Ectodermal cell (in vitro differentiated cells): Measurements from ENCODE around the gene BMAL1.

Experiments
- H3K27ac ChIP-seq: 2 replicates; pipeline ENCODE4 v1.7.0; 2013; ENCODE audit warnings: mild to moderate bottlenecking, low read depth, low read length; ENCODE audit not compliant: insufficient read depth, poor library complexity, severe bottlenecking
- H3K27me3 ChIP-seq: 2 replicates; pipeline ENCODE4 v1.7.0; 2013; ENCODE audit warnings: mild to moderate bottlenecking, low read length; ENCODE audit not compliant: insufficient read depth, control insufficient read depth, poor library complexity, severe bottlenecking
- H3K36me3 ChIP-seq: one replicate; pipeline ENCODE4 v1.7.0; 2013; ENCODE audit warnings: low read length; ENCODE audit not compliant: control insufficient read depth, insufficient read depth
- H3K4me1 ChIP-seq: one replicate; pipeline ENCODE4 v1.7.0; 2013; ENCODE audit warnings: low read length; ENCODE audit not compliant: control insufficient read depth, insufficient read depth
- H3K4me3 ChIP-seq: 2 replicates; pipeline ENCODE4 v1.7.0; 2013; ENCODE audit warnings: low read depth, low read length, control low read depth; ENCODE audit not compliant: insufficient read depth
- H3K9me3 ChIP-seq: 2 replicates; pipeline ENCODE4 v1.7.0; 2013; ENCODE audit warnings: mild to moderate bottlenecking, low read length, moderate library complexity; ENCODE audit not compliant: control insufficient read depth
- WGBS, 2 experiments: methylation state at CpG; one replicate each; pipeline ENCODE4 v1.1.7; 2013; ENCODE audit warnings: missing lambda C conversion rate in 2 of 2; 5-methylcytosine and 5-hydroxymethylcytosine counted together

The BMAL1 gene

GRCh38 chr11:13339195-13340153 is 61.9 kb downstream of the BMAL1 start:
- 87 to 89% methylated on average over 11 of the region's 11 CpGs for WGBS, 2 experiments
- H3K4me1 ChIP-seq: no peaks in the 10 kb centered on the region
- no peaks in the 10 kb centered on the region for H3K9me3 ChIP-seq
- no peaks in the 10 kb centered on the region for H3K36me3 ChIP-seq
- H3K27me3 ChIP-seq: no peaks in the 10 kb centered on the region
- H3K4me3 ChIP-seq: no peak overlapping the region
- no peak overlapping the region for H3K27ac ChIP-seq

- Histone ChIP-seq H3K4me3 (no peak overlapping the region), H3K36me3 (no peaks in the 10 kb centered on the region), H3K4me1 (no peaks in the 10 kb centered on the region), H3K27me3 (no peaks in the 10 kb centered on the region), H3K27ac (no peak overlapping the region), H3K9me3 (no peaks in the 10 kb centered on the region)
- WGBS, 2 experiments: 80 to 82% methylated on average over 5 of the region's 5 CpGs
These were observed 63.4 kb downstream of the BMAL1 start for GRCh38 chr11:13341026-13341425.

DNA sequence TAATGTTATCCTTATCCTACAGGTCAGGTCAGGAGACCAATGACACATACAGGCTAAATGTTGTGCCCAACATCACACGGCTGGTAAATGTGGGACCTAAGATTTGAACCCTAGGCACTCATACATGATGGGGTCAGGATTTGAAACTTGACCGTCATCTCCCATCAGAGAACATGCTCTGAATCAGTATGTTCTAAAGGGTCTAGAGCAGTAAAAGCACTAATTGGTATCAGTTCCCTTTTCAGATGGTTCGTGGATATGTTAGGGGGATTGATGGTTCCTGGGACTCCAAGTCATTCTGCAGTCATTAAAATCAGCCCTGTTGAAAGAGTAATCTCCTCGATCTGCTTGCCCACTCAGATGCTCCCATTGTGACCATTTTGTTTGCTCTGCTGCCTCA is 65.5 kb downstream of the BMAL1 start:
- Histone ChIP-seq H3K27me3 (no peaks in the 10 kb centered on the region), H3K36me3 (no peaks in the 10 kb centered on the region), H3K9me3 (no peaks in the 10 kb centered on the region), H3K4me1 (no peaks in the 10 kb centered on the region), H3K27ac (no peak overlapping the region), H3K4me3 (no peak overlapping the region)
- WGBS, 2 experiments: 93% methylated on average over 4 of the region's 4 CpGs

- Histone ChIP-seq H3K27ac (no peak overlapping the region), H3K27me3 (no peaks in the 10 kb centered on the region), H3K4me1 (no peaks in the 10 kb centered on the region), H3K4me3 (no peak overlapping the region), H3K9me3 (no peaks in the 10 kb centered on the region), H3K36me3 (no peaks in the 10 kb centered on the region)
- 69 to 70% methylated on average over 10 of the region's 10 CpGs for WGBS, 2 experiments
These were observed 66.5 kb downstream of the BMAL1 start for GRCh38 chr11:13343931-13344717.

- H3K27me3 ChIP-seq: no peaks in the 10 kb centered on the region
- no peaks in the 10 kb centered on the region for H3K9me3 ChIP-seq
- H3K4me1 ChIP-seq: no peaks in the 10 kb centered on the region
- no peaks in the 10 kb centered on the region for H3K36me3 ChIP-seq
- H3K4me3 ChIP-seq: no peak overlapping the region
- WGBS, 2 experiments: 96% methylated on average over 1 of the region's 1 CpG
- H3K27ac ChIP-seq: no peak overlapping the region
These were observed 67.2 kb downstream of the BMAL1 start for GRCh38 chr11:13344818-13345217.

GRCh38 chr11:13346470-13346869 is 68.9 kb downstream of the BMAL1 start:
- Histone ChIP-seq H3K27ac (no peak overlapping the region), H3K4me3 (no peak overlapping the region), H3K27me3 (no peaks in the 10 kb centered on the region), H3K36me3 (no peaks in the 10 kb centered on the region), H3K4me1 (no peaks in the 10 kb centered on the region), H3K9me3 (no peaks in the 10 kb centered on the region)
- WGBS, 2 experiments: 87 to 92% methylated on average over 5 of the region's 5 CpGs

DNA sequence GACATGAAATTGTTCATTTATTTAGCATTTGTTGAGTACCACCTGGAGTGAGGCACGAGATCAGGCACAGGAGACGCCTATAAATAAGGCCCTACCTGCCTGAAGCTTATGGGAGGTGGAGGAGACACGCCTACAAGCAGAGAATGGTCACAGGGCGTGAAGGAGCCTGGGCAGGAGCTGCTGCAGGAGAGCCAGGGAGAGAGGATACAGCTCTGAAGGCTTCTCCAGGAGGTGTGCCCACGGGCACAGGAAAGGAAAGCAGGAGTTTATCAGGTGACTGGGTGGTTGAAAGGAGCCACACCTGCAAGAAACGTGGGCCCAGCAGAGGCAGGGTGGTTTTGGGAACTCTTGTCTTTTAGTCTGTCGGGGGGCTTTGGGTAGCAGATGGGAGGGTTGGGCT is 70.3 kb downstream of the BMAL1 start:
- Histone ChIP-seq H3K27ac (no peak overlapping the region), H3K4me3 (no peak overlapping the region), H3K27me3 (no peaks in the 10 kb centered on the region), H3K4me1 (no peaks in the 10 kb centered on the region), H3K36me3 (no peaks in the 10 kb centered on the region), H3K9me3 (no peaks in the 10 kb centered on the region)
- WGBS, 2 experiments: 85 to 86% methylated on average over 7 of the region's 7 CpGs

GRCh38 chr11:13348305-13348704 is 70.7 kb downstream of the BMAL1 start:
- Histone ChIP-seq H3K27me3 (no peaks in the 10 kb centered on the region), H3K4me1 (no peaks in the 10 kb centered on the region), H3K27ac (no peak overlapping the region), H3K9me3 (no peaks in the 10 kb centered on the region), H3K36me3 (no peaks in the 10 kb centered on the region), H3K4me3 (no peak overlapping the region)
- WGBS, 2 experiments: 88 to 89% methylated on average over 3 of the region's 3 CpGs

- WGBS, 2 experiments: 92% methylated on average over 6 of the region's 6 CpGs
- no peaks in the 10 kb centered on the region for H3K36me3 ChIP-seq
These were observed 71.5 kb downstream of the BMAL1 start for GRCh38 chr11:13349046-13349445.

DNA sequence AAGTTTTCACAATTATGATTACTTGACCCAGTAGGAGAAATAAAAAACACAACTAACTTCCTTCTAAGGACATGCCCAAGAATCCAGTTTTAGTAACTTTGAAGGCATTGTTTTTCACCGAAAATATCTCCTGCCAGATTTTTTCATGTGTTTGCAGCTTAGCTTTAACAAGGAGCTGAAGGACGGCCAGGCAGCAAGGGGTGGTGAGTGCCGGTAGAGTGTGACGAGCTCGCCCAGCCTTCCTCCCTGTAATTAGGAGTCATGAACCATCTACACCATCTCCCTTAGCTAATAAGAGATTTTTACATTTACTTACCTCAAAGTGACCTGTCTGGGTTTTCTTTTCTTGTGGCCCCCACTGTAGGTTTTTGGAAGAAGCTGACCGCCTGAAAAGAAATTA is 72.0 kb downstream of the BMAL1 start:
- no peak overlapping the region for H3K27ac ChIP-seq
- H3K27me3 ChIP-seq: no peaks in the 10 kb centered on the region
- 89 to 91% methylated on average over 6 of the region's 6 CpGs for WGBS, 2 experiments
- no peaks in the 10 kb centered on the region for H3K9me3 ChIP-seq
- H3K4me1 ChIP-seq: no peaks in the 10 kb centered on the region
- H3K36me3 ChIP-seq: no peaks in the 10 kb centered on the region
- H3K4me3 ChIP-seq: no peak overlapping the region

More at GRCh38 chr11:13349046-13349445, 71.5 kb downstream of the BMAL1 start:
- Histone ChIP-seq H3K4me3 (no peak overlapping the region), H3K4me1 (no peaks in the 10 kb centered on the region), H3K27me3 (no peaks in the 10 kb centered on the region), H3K27ac (no peak overlapping the region), H3K9me3 (no peaks in the 10 kb centered on the region)
